NB4 (cell line): Measurements from ENCODE around the gene B3GALT5.

Experiments used
- DNase-seq: peaks from one replicate; pipeline ENCODE4 v3.0.0; 2010; ENCODE audit warnings: low read depth
- H3K4me3 ChIP-seq: one replicate; pipeline ENCODE4 v1.5.1; 2011; ENCODE audit warnings: mild to moderate bottlenecking, low read depth, low read length, moderate library complexity
- CTCF ChIP-seq: IDR thresholded peaks from one replicate; pipeline ENCODE4 v1.5.1; 2012; ENCODE audit warnings: low read depth, low read length
- MAX ChIP-seq: IDR thresholded peaks from 2 replicates; pipeline ENCODE4 v1.6.1; 2011; ENCODE audit warnings: low read depth, low read length
- MYC ChIP-seq: IDR thresholded peaks from 2 replicates; pipeline ENCODE4 v1.6.1; 2011; ENCODE audit warnings: low read depth, low read length
- POLR2A ChIP-seq: IDR thresholded peaks from 2 replicates; pipeline ENCODE4 v1.6.1; 2011; ENCODE audit warnings: mild to moderate bottlenecking; ENCODE audit not compliant: insufficient read length; ENCODE audit errors: extremely low read depth

B3GALT5 gene

GRCh38 chr21:39637971-39638240 lies 25.2 kb downstream of the B3GALT5 start:
- H3K4me3 ChIP-seq, result no peak overlapping the region
- no peak for TF ChIP-seq MYC
- no peak for TF ChIP-seq MAX
- no peak for TF ChIP-seq POLR2A
- no peak for TF ChIP-seq CTCF
- no peak for DNase-seq

GRCh38 chr21:39638281-39638680 lies 25.5 kb downstream of the B3GALT5 start:
- no peak for DNase-seq
- no peak overlapping the region for H3K4me3 ChIP-seq
- TF ChIP-seq MYC (no peak), POLR2A (no peak), MAX (no peak), CTCF (no peak)

GRCh38 chr21:39640754-39641153 lies 28.0 kb downstream of the B3GALT5 start:
- DNase-seq, result no peak
- H3K4me3 ChIP-seq, result no peak overlapping the region
- TF ChIP-seq CTCF (no peak), POLR2A (no peak), MAX (no peak)

GRCh38 chr21:39641827-39642450 lies 29.2 kb downstream of the B3GALT5 start:
- no peak for TF ChIP-seq MYC
- TF ChIP-seq POLR2A, result no peak
- TF ChIP-seq CTCF, result no peak
- no peak for TF ChIP-seq MAX
- DNase-seq, result no peak
- no peak overlapping the region for H3K4me3 ChIP-seq

GRCh38 chr21:39644062-39644560 lies 31.4 kb downstream of the B3GALT5 start:
- TF ChIP-seq MAX (no peak), MYC (no peak), CTCF (no peak), POLR2A (no peak)
- no peak for DNase-seq
- no peak overlapping the region for H3K4me3 ChIP-seq

- TF ChIP-seq CTCF (no peak), POLR2A (no peak), MAX (no peak), MYC (no peak)
- H3K4me3 ChIP-seq, result no peak overlapping the region
These were observed 32.6 kb downstream of the B3GALT5 start for GRCh38 chr21:39645331-39645730.

More at GRCh38 chr21:39645331-39645730, 32.6 kb downstream of the B3GALT5 start:
- DNase-seq, result no peak
